CD4-positive, alpha-beta T cell treated with Interferon alpha-2 for 1 hour (primary cell): Measurements from ENCODE around the gene ADAM15.

Experiments used
- DNase-seq, 2 donors: peaks; one replicate each; pipeline ENCODE4 v3.0.0-alpha.2; 2020 to 2022

The ADAM15 gene

DNA sequence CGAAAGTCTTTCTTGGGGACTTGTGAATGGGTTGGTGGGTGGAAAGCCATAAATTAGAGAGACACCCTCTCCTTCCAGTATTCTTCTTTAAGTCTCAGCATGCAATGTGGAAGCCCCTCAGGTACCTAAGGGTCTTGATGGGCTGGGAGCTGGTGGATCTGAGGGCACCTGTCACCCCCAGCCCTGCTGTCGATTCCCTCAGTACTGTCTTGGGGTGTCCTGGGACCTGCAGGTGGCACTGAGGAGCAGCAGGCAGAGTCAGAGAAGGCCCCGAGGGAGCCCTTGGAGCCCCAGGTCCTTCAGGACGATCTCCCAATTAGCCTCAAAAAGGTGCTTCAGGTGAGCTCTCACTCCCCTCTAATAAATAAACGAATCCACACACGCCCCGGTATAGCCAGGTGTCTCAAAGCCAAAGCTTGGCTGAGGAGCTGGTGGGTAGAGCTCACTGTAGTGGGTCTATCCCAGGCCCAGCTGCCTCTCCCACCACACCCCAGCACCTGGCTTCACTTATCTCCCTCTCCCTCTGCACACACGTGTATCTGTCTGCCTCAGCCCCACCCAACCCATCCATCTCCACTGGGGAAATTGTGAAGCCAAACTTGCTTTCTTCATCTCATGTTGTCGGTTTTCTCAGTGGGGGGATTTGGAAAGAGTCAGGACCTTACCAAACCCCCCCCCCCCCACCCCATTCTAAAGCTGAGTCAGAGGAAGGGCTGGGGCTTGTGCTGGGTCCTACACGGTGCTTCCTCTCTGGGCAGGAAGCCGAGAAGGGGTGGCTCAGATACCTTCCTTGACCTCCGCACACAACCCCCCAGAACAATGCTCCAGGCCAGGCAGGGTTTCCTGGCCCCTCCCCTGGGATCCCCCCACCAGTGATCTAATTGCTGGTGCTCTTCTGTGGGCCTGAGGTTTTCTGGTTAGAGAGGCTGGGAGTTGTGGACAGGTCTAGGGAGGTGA, 1.6 kb downstream of the ADAM15 start:
- peak in 1 of 2 donors; percentile 32 for DNase-seq

- no peak for DNase-seq
Measured at GRCh38 chr1:155053531-155054105, 2.5 kb downstream of the ADAM15 start.

GRCh38 chr1:155057104-155057503, 6.0 kb downstream of the ADAM15 start:
- no peak for DNase-seq

- no peak for DNase-seq
Measured at GRCh38 chr1:155057788-155058211, 6.7 kb downstream of the ADAM15 start.

DNA sequence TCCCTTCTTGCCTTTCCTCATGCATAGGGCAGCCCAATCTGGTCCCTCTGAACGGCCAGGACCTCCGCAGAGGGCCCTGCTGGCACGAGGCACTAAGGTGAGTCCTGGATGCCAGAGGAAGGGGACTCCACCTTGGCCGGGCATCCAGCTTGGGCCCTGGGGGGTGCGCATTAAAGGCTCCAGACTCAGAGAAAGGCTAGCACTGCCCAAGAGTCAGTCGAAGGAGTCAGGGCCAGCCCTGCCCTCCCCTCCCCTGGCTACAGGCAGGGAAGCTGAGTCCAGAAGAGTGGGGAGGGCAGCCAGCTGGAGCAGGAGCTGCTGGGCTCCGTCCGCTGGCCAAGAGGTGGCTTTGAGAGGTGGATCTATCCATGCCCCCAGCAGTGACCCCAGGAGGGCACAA, 9.6 kb downstream of the ADAM15 start:
- DNase-seq, result no peak

- DNase-seq, result peak; percentile 94 to 96
Measured at GRCh38 chr1:155061381-155062150, 10.4 kb downstream of the ADAM15 start.

GRCh38 chr1:155062151-155062686, 11.1 kb downstream of the ADAM15 start:
- no peak for DNase-seq

GRCh38 chr1:155062702-155063411, 11.7 kb downstream of the ADAM15 start:
- peak; percentile 68 to 80 for DNase-seq

DNA sequence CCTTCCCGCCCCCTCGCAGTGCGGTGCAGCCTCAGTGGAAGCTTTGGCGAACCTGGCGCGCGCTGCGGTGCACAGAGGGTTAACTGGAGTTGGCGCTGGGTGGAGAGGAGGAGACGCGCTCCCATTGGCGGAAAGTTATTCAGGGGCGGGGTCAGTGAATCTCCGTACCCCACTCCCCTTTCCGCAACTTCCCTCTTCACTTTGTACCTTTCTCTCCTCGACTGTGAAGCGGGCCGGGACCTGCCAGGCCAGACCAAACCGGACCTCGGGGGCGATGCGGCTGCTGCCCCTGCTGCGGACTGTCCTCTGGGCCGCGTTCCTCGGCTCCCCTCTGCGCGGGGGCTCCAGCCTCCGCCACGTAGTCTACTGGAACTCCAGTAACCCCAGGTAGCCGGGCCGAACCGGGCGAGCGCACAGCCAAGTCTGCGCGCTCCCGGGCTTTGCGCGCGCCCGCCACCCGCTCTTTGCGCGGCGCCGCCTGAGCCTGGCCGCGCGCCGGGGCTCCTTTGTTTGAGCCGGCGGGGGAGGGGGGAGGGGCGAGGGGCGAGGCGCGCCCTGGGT, 12.5 kb downstream of the ADAM15 start, which contains the start of gene EFNA4:
Gene EFNA4 (plus strand): TSS at position 191 of the 561 bp plus-strand sequence. CDS start 84 bp downstream, at position 275.
- peak; percentile 85 to 88 for DNase-seq

DNA sequence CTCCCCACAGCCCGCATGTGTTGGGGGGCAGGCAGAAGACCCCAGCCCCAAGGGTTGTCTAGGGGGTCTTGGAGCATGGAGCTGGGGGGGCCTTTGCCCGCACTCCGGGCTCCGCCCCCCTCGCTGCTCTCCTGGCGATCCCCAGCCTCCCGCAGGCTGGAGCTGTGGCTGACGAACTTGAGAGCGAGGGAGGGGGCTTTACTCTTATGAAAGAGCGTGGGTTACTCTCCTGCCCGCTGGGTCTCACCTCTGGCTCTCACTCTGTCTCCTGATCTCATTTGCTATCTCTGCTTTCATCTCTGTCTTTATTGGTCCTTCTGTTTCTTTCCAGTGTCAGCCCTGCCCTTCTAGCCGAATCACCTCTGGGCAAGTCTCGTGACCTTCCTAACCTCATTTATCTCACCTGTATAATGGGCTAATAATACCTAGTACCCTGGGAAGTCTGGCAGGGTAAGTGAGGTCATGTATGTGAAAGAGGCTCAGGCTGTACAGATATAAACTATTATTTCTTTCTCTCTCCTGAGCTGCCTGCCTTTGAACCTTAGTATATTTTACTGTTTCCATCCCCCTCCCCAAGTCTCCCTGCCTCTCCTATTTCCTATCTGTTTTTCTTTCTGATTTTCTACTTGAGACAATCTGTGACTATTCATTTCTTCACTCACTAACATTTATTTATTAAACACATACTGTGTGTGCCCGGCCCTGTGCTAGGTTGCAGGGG, 13.2 kb downstream of the ADAM15 start:
- peak in 1 of 2 donors; percentile 47 for DNase-seq

GRCh38 chr1:155064832-155065429, 13.8 kb downstream of the ADAM15 start:
- no peak for DNase-seq

DNA sequence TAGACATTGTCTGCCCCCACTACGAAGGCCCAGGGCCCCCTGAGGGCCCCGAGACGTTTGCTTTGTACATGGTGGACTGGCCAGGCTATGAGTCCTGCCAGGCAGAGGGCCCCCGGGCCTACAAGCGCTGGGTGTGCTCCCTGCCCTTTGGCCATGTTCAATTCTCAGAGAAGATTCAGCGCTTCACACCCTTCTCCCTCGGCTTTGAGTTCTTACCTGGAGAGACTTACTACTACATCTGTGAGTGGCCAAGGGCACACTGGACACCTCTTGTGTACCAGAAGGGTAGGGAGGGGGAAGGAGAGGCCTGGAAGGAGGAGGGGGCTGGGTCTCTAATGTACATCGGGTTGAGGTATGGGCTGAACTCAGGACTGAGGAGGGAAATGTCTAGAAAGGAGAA, 15.7 kb downstream of the ADAM15 start:
- no peak for DNase-seq

DNA sequence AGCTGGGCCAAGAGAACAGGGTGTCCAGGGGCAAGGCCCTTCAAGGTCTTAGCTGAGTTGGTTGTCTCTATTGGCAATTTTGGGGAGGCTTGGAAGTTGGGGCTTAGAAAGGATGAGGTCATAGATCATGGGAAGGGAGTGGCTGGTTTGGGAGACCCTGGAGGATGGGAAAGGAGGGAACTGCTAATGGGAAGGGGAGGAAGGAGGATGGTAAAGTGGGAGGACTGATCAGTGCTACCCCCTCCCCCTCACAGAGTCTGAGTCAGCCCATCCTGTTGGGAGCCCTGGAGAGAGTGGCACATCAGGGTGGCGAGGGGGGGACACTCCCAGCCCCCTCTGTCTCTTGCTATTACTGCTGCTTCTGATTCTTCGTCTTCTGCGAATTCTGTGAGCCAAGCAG, 17.5 kb downstream of the ADAM15 start:
- no peak for DNase-seq

DNA sequence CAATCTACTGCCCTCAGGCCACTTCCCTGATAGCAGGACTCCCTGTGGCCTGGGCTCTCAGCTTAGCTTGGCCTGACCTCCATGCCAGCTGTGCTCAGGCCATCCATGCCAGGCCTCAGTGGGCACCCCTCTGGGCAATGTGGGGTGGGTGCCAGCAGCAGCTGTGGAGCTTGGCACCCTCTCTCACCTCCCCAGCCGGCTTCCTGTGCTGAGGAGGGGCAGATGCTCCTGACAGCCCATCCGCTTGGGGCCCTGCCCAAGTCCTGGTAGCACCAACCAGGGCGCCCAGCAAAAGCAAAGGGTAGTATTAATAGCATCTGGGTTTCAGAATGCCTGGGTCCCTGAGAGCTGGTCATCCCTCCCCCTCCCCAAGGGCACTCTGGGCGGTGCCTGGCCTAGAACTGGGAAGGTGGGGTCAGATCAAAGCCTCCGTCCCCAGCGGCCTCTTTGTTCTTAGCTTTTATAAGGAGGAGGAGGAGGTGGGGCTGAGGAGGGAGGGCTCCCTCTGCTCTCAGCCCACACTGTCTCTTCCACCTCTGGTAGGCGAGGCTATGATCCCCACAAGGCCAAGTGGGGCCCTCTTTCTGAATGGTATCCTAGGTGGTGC, 18.5 kb downstream of the ADAM15 start:
- DNase-seq, result no peak

DNA sequence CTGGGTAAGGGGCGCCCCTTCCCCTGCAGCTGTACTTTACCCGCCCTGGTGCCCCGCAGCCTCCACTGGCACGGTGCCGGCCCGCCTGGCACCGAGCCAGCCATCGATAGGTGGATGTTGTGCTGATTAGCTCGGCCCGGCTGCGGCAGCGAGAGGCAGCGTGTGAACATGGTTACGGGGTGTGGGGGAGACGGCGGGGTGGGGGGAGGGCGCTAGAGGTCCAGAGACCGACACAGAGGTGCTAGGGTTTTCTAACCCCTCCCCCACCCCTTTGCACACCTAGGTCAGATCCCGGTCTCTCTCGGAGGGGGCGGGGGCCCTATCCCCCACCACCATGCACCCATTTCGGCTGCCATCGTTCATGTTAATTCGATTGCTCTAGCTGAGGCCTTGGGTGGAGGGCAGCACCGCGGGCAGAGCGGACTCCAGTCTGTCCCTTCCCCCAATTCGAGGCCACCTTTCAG, 19.1 kb downstream of the ADAM15 start:
- no peak for DNase-seq

- DNase-seq, result peak; percentile 83 to 84
Measured at GRCh38 chr1:155070721-155071569, 19.8 kb downstream of the ADAM15 start.

GRCh38 chr1:155071701-155072100, 20.6 kb downstream of the ADAM15 start:
- no peak for DNase-seq

GRCh38 chr1:155072531-155073289, 21.6 kb downstream of the ADAM15 start:
- no peak for DNase-seq
